ENCODE data around the gene GEMIN5. TPM values are rescaled to one million over a fixed set of nuclear protein-coding genes. Genes with fewer than 3 reads are reported as not detected.
"Not testable (repeated sequence)": the region's sequence is repeated elsewhere in the genome, so short reads cannot be mapped to it uniquely, and the experiment has no call there.

GEMIN5 gene, protein sequence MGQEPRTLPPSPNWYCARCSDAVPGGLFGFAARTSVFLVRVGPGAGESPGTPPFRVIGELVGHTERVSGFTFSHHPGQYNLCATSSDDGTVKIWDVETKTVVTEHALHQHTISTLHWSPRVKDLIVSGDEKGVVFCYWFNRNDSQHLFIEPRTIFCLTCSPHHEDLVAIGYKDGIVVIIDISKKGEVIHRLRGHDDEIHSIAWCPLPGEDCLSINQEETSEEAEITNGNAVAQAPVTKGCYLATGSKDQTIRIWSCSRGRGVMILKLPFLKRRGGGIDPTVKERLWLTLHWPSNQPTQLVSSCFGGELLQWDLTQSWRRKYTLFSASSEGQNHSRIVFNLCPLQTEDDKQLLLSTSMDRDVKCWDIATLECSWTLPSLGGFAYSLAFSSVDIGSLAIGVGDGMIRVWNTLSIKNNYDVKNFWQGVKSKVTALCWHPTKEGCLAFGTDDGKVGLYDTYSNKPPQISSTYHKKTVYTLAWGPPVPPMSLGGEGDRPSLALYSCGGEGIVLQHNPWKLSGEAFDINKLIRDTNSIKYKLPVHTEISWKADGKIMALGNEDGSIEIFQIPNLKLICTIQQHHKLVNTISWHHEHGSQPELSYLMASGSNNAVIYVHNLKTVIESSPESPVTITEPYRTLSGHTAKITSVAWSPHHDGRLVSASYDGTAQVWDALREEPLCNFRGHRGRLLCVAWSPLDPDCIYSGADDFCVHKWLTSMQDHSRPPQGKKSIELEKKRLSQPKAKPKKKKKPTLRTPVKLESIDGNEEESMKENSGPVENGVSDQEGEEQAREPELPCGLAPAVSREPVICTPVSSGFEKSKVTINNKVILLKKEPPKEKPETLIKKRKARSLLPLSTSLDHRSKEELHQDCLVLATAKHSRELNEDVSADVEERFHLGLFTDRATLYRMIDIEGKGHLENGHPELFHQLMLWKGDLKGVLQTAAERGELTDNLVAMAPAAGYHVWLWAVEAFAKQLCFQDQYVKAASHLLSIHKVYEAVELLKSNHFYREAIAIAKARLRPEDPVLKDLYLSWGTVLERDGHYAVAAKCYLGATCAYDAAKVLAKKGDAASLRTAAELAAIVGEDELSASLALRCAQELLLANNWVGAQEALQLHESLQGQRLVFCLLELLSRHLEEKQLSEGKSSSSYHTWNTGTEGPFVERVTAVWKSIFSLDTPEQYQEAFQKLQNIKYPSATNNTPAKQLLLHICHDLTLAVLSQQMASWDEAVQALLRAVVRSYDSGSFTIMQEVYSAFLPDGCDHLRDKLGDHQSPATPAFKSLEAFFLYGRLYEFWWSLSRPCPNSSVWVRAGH (N-terminal part only)
- total RNA-seq = 10 to 100 TPM; 16.7 to 20.5 (median 18.9) TPM

DNA sequence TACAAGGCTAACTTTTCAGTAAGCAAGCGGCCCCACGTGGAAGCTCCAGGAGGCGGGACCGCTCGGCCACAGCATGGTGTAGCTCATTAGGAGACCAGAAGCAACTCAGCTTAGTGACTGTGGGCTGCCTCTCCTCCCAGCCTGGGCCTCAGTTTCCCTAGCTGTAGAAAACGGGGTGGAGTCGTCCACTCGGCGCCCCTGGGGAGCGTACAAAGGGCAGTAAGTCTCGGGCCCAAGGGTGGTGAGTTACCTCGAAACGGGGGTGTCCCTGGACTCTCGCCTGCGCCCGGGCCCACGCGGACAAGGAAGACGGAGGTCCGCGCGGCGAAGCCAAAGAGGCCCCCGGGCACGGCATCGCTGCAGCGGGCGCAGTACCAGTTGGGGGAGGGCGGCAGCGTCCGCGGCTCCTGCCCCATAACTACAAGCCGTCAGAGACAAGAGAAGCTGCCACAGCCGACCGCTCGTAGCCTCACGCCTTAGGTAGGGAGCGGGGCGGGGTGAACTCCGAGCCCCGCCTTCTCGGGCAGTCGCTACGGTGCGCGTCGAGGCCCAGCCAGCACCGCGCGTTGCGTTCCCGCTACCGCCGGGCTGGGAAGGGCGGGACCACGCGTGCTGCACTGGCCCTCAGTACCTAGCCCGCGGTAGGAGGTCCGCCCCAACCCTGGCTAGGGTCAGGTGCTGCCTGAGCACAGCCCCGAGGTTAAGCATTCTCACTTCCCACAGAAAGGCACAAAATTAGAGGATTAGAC is at the start of gene GEMIN5:
Gene GEMIN5, minus strand, starts transcription at position 494 of the 749 bp plus-strand sequence. Its CDS starts 78 bp downstream, at position 416.
- intact Hi-C loops (cut with DNase I; ENCODE audit: low total_unique reads) = no loop called here
- 1% methylated on average over 17 to 52 of the region's 61 CpGs for WGBS, 2 donors
- H3K4me3 ChIP-seq (ENCODE audit: low read depth, poor library complexity, severe bottlenecking) = peak within 1 kb of the TSS; percentile 91
- peak; percentile 71 to 96 for DNase-seq (ENCODE audit: low spot score in 2 of 2)
- TF ChIP-seq POLR2A (IDR thresholded peaks at IDR 0.05) = no peak
- TF ChIP-seq, protein P1, sequence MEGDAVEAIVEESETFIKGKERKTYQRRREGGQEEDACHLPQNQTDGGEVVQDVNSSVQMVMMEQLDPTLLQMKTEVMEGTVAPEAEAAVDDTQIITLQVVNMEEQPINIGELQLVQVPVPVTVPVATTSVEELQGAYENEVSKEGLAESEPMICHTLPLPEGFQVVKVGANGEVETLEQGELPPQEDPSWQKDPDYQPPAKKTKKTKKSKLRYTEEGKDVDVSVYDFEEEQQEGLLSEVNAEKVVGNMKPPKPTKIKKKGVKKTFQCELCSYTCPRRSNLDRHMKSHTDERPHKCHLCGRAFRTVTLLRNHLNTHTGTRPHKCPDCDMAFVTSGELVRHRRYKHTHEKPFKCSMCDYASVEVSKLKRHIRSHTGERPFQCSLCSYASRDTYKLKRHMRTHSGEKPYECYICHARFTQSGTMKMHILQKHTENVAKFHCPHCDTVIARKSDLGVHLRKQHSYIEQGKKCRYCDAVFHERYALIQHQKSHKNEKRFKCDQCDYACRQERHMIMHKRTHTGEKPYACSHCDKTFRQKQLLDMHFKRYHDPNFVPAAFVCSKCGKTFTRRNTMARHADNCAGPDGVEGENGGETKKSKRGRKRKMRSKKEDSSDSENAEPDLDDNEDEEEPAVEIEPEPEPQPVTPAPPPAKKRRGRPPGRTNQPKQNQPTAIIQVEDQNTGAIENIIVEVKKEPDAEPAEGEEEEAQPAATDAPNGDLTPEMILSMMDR (IDR thresholded peaks at IDR 0.05) = no peak

DNA sequence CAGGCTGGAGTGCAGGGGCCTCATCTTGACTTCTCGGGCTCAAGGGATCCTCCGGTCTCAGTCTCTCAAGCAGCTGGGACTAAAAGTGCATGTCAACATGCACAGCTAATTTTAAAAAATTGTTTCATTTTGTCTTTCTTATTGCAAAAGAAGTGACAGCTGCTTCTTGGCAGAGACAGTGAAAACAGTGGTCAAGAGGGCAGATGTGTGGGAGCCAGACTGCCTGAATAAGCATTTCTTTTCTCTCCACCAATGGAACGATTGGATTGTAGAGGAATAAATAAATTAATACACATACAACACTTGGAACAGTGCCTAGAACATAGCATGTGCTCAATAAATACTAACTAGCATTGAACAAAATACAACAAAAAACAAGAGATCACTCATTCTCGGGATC is 48.1 kb upstream of the GEMIN5 start:
- H3K4me3 ChIP-seq (ENCODE audit: low read depth, poor library complexity, severe bottlenecking) = no peak overlapping the region
- intact Hi-C loops (cut with DNase I; ENCODE audit: low total_unique reads) = no loop called here
- 67 to 77% methylated on average over 4 of the region's 4 CpGs for WGBS, 2 donors
- TF ChIP-seq, protein P1 (IDR thresholded peaks at IDR 0.05) = no peak
- no peak for TF ChIP-seq POLR2A (IDR thresholded peaks at IDR 0.05)
- DNase-seq (ENCODE audit: low spot score in 2 of 2) = no peak

DNA sequence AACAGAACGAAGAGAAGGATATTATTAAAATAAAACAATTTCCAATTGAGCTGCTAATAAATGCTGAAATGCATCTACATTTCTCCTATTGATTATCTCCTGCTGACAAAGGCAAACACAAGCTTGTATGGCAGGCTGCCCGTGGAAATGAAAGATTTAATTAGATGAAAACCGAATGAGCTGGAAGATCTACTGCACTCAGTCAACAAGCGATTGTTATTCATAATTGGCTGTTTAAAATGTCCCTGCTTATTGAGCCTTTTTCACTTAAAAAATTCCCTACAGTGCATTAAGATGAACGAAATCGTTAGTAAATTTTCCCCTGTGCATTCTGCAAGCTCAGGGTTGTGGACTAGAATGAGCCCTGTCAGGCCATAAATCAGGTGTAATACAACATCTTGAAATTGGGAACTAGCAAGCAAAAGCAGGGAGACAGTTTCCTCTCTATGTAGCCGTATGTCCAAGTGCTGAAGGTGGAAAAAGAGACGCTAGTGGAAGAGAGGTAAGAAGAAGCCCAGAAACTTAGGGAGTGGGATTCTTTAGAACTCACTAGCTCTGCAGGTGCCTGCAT is 47.0 kb upstream of the GEMIN5 start:
- H3K4me3 ChIP-seq (ENCODE audit: low read depth, poor library complexity, severe bottlenecking) = no peak overlapping the region
- intact Hi-C loops (cut with DNase I; ENCODE audit: low total_unique reads) = no loop called here
- TF ChIP-seq, protein P1 (IDR thresholded peaks at IDR 0.05) = no peak
- TF ChIP-seq POLR2A (IDR thresholded peaks at IDR 0.05) = no peak
- DNase-seq (ENCODE audit: low spot score in 2 of 2) = no peak
- WGBS, 2 donors = 46 to 55% methylated on average over 8 of the region's 8 CpGs

DNA sequence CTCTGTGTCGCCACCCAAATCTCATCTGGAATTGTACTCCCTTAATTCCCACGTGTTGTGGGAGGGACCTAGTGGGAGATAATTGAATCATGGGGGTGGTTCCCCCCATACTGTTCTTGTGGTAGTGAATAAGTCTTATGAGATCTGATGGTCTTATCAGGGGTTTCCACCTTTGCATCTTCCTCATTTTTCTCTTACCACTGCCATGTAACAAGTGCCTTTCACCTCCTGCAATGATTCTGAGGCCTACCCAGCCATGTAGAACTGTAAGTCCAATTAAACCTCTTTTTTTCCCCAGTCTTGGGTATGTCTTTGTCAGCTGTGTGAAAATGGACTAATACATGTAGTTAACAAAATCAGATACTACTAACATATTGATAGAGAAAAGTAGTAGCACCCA is 40.3 kb upstream of the GEMIN5 start:
- DNase-seq (ENCODE audit: low spot score in 2 of 2); H3K4me3 ChIP-seq (ENCODE audit: low read depth, poor library complexity, severe bottlenecking); intact Hi-C loops (cut with DNase I; ENCODE audit: low total_unique reads): not testable (repeated sequence)
- 91 to 94% methylated on average over 2 of the region's 2 CpGs for WGBS, 2 donors

DNA sequence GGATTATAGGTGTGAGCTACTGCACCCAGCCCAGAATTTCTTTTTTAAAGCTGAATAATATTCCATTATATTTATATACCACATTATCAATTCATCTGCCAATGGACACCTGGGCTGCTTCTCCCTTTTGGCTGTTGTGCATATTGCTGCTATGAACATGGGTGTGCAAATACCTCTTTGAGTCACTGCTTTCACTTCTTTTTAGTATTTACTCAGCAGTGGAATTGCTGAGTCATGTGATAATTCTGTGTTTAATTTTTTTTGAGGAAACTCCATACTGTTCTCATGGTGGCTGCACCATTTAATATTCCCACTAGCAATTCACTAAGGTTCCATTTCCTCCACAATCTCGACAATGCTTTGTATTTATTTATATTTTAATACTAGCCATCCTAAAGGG is 39.4 kb upstream of the GEMIN5 start:
- intact Hi-C loops (cut with DNase I; ENCODE audit: low total_unique reads) = no loop called here
- no peak for TF ChIP-seq POLR2A (IDR thresholded peaks at IDR 0.05)
- TF ChIP-seq, protein P1 (IDR thresholded peaks at IDR 0.05) = no peak
- no peak for DNase-seq (ENCODE audit: low spot score in 2 of 2)
- WGBS, 2 donors = 70 to 78% methylated on average over 1 of the region's 1 CpG
- no peak overlapping the region for H3K4me3 ChIP-seq (ENCODE audit: low read depth, poor library complexity, severe bottlenecking)

DNA sequence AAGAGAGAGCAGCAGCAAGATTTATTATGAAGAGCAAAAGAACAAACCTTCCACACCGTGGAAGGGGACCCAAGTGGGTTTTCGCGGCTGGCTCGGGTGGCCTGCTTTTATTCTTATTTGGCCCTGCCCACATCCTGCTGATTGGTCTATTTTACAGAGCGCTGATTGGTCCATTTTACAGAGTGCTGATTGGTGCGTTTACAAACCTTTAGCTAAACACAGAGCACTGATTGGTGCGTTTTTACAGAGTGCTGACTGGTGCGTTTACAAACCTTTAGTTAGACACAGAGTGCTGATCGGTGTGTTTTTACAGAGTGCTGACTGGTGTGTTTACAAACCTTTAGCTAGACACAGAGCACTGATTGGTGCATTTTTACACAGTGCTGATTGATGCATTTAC is 38.1 kb upstream of the GEMIN5 start:
- intact Hi-C loops (cut with DNase I; ENCODE audit: low total_unique reads); H3K4me3 ChIP-seq (ENCODE audit: low read depth, poor library complexity, severe bottlenecking); DNase-seq (ENCODE audit: low spot score in 2 of 2): not testable (repeated sequence)
- WGBS, 2 donors = 94 to 96% methylated on average over 9 of the region's 9 CpGs
